AG10803 (cell line): ENCODE data around the gene CBARP.
A peak's percentile ranks its signal among the peaks of the same experiment; 100 is the strongest.
"Not testable (repeated sequence)": the region's sequence is repeated elsewhere in the genome, so short reads cannot be mapped to it uniquely, and the experiment has no call there.

ENCODE experiments used
- DNase-seq: peaks from one replicate; pipeline ENCODE4 v3.0.0; 2010; ENCODE audit warnings: low read depth
- H3K4me3 ChIP-seq: 2 replicates; pipeline ENCODE4 v1.5.1; 2011; ENCODE audit warnings: mild to moderate bottlenecking, low read length, control low read depth
- TF ChIP-seq, protein P1 (sequence below): conservative IDR thresholded peaks from 2 replicates; pipeline ENCODE4 v1.5.1; 2011; ENCODE audit warnings: mild to moderate bottlenecking, low read length, control low read depth, inconsistent platforms

CBARP gene

DNA sequence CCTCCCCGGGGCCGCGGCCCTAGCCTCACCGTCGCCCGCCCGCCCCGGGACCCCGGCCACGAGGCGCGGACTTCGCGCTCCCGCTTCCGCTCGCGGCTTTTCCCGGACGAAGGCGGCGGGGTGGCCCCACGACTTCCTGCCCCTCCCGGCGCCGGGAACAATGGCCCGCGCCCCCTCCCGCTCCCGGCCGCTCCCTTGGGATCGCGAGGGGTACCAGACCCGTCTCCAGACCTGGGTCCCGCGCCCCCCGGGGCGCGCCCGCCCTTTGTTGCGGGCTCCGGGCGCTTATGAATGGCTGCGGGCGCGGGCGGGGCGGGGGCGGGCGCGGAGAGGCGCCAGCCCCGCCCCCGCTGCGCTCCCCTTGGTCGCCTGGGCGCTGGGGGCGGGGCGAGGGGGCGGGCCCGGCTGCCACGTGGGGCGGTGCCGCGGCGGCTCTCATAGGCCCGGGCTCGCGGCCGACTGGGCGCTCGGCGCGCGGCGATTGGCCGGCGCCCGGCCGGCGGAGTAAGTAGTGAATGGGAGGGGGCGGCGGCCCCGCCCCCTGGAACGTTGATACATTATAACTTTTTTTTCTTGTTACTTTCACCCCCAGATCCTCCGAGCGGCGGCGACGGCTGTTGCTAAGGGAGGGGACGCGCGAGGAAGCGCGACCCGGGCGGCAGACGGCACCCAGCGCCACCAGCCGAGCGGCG is 11.6 kb upstream of the CBARP start:
- peak; percentile 96 for DNase-seq
- H3K4me3 ChIP-seq, result peak overlapping the region; percentile 88
- TF ChIP-seq, protein P1, sequence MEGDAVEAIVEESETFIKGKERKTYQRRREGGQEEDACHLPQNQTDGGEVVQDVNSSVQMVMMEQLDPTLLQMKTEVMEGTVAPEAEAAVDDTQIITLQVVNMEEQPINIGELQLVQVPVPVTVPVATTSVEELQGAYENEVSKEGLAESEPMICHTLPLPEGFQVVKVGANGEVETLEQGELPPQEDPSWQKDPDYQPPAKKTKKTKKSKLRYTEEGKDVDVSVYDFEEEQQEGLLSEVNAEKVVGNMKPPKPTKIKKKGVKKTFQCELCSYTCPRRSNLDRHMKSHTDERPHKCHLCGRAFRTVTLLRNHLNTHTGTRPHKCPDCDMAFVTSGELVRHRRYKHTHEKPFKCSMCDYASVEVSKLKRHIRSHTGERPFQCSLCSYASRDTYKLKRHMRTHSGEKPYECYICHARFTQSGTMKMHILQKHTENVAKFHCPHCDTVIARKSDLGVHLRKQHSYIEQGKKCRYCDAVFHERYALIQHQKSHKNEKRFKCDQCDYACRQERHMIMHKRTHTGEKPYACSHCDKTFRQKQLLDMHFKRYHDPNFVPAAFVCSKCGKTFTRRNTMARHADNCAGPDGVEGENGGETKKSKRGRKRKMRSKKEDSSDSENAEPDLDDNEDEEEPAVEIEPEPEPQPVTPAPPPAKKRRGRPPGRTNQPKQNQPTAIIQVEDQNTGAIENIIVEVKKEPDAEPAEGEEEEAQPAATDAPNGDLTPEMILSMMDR, result no peak

DNA sequence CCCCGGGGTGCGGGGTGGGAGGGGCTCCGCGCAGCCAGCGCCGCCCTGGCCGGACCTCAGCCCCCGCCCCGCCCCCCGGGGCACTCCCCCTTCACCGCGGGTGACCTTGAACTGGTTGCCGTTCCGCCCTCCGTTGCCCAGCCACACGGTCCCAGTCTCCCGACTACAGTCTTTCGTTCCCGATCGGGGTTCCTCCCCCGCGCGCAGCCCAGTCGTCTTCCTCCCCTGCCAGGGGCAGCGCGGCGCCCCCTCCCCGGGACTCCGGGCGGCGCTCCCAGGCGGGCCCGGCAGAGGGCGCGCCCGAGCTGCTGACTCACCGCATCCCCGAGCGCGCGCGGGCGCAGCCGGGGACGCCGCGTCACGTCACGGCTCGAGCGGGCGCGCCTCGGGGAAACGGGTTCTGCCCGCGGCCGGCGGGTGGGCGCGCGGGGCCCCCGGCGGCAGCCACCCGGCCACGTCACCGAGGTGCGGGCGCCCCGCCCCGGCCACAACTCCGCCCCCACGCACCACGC is 11.0 kb upstream of the CBARP start:
- TF ChIP-seq, protein P1, result peak; percentile 27; the same call in 1 of the 2 replicates
- H3K4me3 ChIP-seq, result peak overlapping the region; percentile 74
- peak; percentile 72 for DNase-seq

DNA sequence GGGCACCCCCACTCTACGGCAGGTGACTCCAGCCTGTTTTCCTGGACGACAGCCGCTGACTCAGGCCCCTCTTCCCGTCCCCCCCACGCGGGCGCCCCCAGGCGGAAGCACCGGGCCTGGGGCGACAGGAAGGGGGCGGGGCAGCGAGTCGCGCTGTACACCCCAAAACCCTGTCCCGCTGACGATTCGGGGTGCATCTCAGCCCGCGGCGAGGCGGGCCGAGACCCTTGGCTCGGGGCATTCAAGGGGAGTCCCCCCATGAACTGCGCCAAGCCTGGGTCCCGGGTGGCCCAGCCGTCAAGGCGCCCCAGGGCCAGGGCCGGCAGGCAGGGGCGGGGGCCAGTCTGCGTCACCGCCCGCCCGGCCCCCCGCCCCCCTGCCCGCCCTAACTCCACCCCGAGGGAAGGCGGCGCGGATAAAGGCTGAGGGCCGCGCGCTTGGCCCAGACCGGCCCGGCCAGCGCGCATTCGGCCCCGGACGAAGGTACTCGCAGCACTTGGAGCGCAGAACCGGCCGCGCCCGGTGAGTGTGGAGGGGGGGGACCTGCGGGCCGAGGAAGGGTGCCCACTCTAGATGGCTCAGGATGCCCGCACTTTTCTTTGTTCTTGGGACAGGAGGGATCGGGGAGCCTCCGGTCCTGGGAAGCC is 10.5 kb upstream of the CBARP start, which contains the start of gene MIDN:
Gene MIDN, plus strand, starts transcription at position 445 of the 647 bp plus-strand sequence. CDS start 1,714 bp downstream, outside the sequence.
- peak; percentile 91 for DNase-seq
- TF ChIP-seq, protein P1, result peak; percentile 37
- H3K4me3 ChIP-seq, result peak within 1 kb of the TSS; percentile 74

DNA sequence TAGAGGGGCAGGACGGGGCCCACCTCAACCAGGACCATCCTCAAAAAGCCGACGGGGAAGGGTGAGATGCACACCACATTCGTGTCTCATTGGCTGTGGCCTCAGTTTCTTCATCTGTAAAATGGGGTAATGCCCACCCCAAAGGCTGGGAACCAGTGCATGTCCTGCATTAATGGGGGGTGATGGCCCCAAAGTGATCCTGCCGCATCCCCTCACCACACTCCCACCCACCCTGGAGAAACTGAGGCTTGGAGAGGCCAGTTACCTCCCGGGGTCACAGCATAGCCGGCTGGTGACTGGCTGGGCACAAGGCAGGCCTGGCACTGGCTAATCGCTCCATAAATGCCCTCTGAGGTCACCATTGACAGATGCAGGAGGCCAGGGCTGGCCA is 9.9 kb upstream of the CBARP start:
- peak overlapping the region; percentile 59 for H3K4me3 ChIP-seq
- TF ChIP-seq, protein P1, result no peak
- DNase-seq, result no peak

DNA sequence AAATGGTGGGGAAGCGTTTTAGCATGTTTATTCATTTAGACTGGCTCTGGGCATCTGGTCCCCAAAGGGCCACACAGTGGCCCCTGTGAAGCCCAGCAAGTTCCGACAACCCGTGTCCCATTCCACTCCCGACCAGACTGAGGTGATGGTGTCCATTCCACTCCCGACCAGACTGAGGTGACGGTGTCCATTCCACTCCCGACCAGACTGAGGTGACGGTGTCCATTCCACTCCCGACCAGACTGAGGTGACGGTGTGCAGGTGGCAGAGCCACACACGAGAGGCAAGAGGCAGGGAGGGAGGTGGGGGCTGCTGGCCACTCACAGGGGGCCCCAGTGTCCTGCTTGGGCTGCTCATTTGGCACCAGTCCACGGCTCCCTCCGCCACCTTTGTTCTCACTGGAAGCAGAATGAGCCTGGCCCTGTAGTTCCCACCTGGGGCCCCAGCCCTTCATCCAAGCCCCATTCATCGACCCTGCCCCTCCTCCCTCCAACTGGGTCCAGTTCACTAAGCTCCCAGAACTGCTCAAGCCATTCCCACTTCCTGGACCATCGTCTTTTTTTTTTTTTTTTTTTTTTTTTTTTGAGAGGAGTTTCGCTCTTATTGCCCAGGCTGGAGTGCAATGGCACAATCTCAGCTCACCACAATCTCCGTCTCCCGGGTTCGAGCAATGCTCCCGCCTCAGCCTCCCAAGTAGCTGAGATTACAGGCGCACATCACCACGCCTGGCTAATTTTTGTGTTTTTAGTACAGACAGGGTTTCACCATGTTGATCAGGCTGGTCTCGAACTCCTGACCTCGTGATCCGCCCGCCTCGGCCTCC is 8.7 kb upstream of the CBARP start:
- not testable (repeated sequence) for H3K4me3 ChIP-seq, DNase-seq

DNA sequence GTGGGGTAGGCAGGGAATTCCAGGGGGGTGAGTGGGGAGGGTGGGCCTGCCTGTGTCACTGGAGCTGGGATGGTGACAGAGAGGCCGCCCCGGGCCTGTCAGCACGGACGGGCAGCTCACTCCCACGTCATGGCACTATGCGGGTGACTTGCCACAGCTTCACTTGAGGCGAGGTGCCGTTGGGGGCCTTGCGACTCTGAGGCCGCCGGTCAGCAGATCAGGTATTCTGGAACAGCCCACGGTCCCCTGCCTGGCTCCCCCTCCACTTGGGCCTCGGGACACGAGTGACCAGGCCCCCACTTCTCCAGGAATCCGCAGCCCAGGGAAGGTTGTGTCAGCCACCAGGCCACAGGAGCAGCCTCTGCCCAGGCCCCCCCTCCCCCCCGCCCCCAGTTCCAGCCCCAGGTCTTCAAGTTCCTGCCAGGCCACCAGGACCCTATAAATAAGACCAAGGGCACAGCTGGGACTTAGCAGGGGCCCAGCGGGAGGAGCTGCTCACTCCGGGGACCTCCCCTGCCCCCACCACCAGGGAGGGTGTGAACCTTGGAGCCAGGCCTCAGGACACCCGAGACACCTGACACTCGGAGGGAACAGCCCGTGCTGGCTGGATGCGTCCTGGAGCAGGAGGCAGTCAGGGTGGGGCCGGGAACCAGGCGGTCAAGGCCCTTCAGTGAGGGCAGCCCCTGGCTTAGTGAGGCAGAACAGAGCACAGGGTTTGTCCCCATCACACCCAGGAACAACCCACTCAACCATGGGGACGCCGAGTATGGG is 7.9 kb upstream of the CBARP start:
- no peak overlapping the region for H3K4me3 ChIP-seq
- TF ChIP-seq, protein P1, result no peak
- no peak for DNase-seq
